ENCODE results near the gene KMT5B. TPM values are rescaled to one million over a fixed set of nuclear protein-coding genes. Genes with fewer than 3 reads are reported as not detected.

KMT5B gene
- polyA plus RNA-seq, 3 donors, result 12.2 to 22.0 (median 19.5) TPM

DNA sequence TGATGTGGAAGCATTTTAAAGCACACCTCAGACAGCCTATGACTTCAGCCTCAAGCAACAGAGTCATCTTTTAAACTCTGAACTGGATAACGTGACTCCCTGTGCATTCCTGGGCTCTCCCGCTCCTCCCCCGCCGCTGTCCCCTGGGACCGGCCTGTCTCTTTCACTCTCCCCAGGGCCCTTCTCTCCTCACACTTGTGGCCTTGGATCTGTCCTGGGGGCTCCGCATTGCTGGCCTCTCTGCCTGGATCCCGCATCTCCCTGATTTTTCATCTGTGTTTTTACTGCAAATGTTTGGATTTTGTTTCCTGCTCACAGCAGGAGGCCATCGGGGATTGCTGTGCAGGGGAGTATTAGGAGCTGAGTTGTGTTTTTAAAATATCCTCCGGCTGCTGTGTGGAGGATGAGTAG lies 43.2 kb upstream of the KMT5B start:
- Mint-ChIP-seq H3K27me3 (ENCODE audit: low read depth in 3 of 3) (peaks cover 0 to 9% (median 3%) of the 10 kb centered on the region in 3 donors), H3K27ac (peak overlapping the region in 2 of 7 donors; percentile 6 to 52), H3K9me3 (peaks cover 0 to 6% (median 0%) of the 10 kb centered on the region in 7 donors), H3K4me3 (no peak overlapping the region), H3K4me1 (peaks cover 7% of the 10 kb centered on the region), H3K36me3 (peaks cover 11% of the 10 kb centered on the region in 2 donors)
- no peaks in the 10 kb centered on the region for H4K20me1 ChIP-seq (ENCODE audit: insufficient read depth, low read length)
- peaks cover 4 to 7% of the 10 kb centered on the region in 2 donors for H3K4me1 ChIP-seq (ENCODE audit: control insufficient read depth in 1 of 2, insufficient read depth in 2 of 2, low read length in 2 of 2)
- H3K27ac ChIP-seq (ENCODE audit: low read depth in 1 of 2, low read length in 2 of 2), result no peak overlapping the region
- WGBS (ENCODE audit: insufficient coverage), result 93% methylated on average over 9 of the region's 9 CpGs
- peaks cover 6 to 11% of the 10 kb centered on the region in 2 donors for H3K36me3 ChIP-seq (replicated peaks in 1 of 2; ENCODE audit: control insufficient read depth in 1 of 2, insufficient read depth in 2 of 2, low read length in 2 of 2)
- no peak for TF ChIP-seq CTCF (IDR thresholded peaks at IDR 0.05)
- H3K79me2 ChIP-seq (ENCODE audit: insufficient read depth, low read length), result no peaks in the 10 kb centered on the region
- H2AFZ ChIP-seq (ENCODE audit: insufficient read depth, low read depth, low read length, poor library complexity, severe bottlenecking), result no peak overlapping the region
- intact Hi-C loops (cut with micrococcal nuclease), result loop anchor here (5.0 to 10.0 kb wide), 4 partner anchors 126 to 191 kb away; no protein-coding TSS in a partner anchor
- no peak for DNase-seq
- no peaks in the 10 kb centered on the region for H3K9me3 ChIP-seq (replicated peaks in 1 of 2; ENCODE audit: control insufficient read depth in 1 of 2, insufficient read depth in 1 of 2, low read length in 2 of 2)
- no peak overlapping the region for H3K4me3 ChIP-seq (replicated peaks in 1 of 3; ENCODE audit: low read depth in 2 of 3, low read length in 3 of 3)
- H3K4me2 ChIP-seq (replicated peaks; ENCODE audit: extremely low read depth, low read length, poor library complexity, severe bottlenecking), result no peak overlapping the region
- no peak overlapping the region for H3K9ac ChIP-seq (ENCODE audit: insufficient read depth, low read length, poor library complexity, severe bottlenecking)
- H3K27me3 ChIP-seq (ENCODE audit: control insufficient read depth in 2 of 2, insufficient read depth in 2 of 2, low read length in 2 of 2), result no peaks in the 10 kb centered on the region

- Mint-ChIP-seq H3K4me3 (no peak overlapping the region), H3K4me1 (peaks cover 7% of the 10 kb centered on the region), H3K36me3 (peaks cover 3% of the 10 kb centered on the region in 2 donors), H3K9me3 (peaks cover 0 to 6% (median 4%) of the 10 kb centered on the region in 7 donors), H3K27ac (no peak overlapping the region), H3K27me3 (ENCODE audit: low read depth in 3 of 3) (peaks cover 0 to 12% (median 3%) of the 10 kb centered on the region in 3 donors)
- no peaks in the 10 kb centered on the region for H3K79me2 ChIP-seq (ENCODE audit: insufficient read depth, low read length)
- WGBS (ENCODE audit: insufficient coverage), result 88% methylated on average over 7 of the region's 13 CpGs
- H3K4me1 ChIP-seq (ENCODE audit: control insufficient read depth in 1 of 2, insufficient read depth in 2 of 2, low read length in 2 of 2), result peaks cover 4 to 7% of the 10 kb centered on the region in 2 donors
- H3K4me2 ChIP-seq (replicated peaks; ENCODE audit: extremely low read depth, low read length, poor library complexity, severe bottlenecking), result no peak overlapping the region
- intact Hi-C loops (cut with micrococcal nuclease), result loop anchor here (5.0 to 10.0 kb wide), 4 partner anchors 127 to 192 kb away; no protein-coding TSS in a partner anchor
- no peaks in the 10 kb centered on the region for H3K9me3 ChIP-seq (replicated peaks in 1 of 2; ENCODE audit: control insufficient read depth in 1 of 2, insufficient read depth in 1 of 2, low read length in 2 of 2)
- no peaks in the 10 kb centered on the region for H4K20me1 ChIP-seq (ENCODE audit: insufficient read depth, low read length)
- H3K36me3 ChIP-seq (replicated peaks in 1 of 2; ENCODE audit: control insufficient read depth in 1 of 2, insufficient read depth in 2 of 2, low read length in 2 of 2), result peaks cover 0 to 3% of the 10 kb centered on the region in 2 donors
- TF ChIP-seq CTCF (IDR thresholded peaks at IDR 0.05), result no peak
- no peak for DNase-seq
- H3K27me3 ChIP-seq (ENCODE audit: control insufficient read depth in 2 of 2, insufficient read depth in 2 of 2, low read length in 2 of 2), result no peaks in the 10 kb centered on the region
- no peak overlapping the region for H2AFZ ChIP-seq (ENCODE audit: insufficient read depth, low read depth, low read length, poor library complexity, severe bottlenecking)
- no peak overlapping the region for H3K9ac ChIP-seq (ENCODE audit: insufficient read depth, low read length, poor library complexity, severe bottlenecking)
- no peak overlapping the region for H3K4me3 ChIP-seq (replicated peaks in 1 of 3; ENCODE audit: low read depth in 2 of 3, low read length in 3 of 3)
- H3K27ac ChIP-seq (ENCODE audit: low read depth in 1 of 2, low read length in 2 of 2), result no peak overlapping the region
These were observed 42.4 kb upstream of the KMT5B start for GRCh38 chr11:68255526-68255925.
